ENCODE data around the gene ANKS3.

DNA sequence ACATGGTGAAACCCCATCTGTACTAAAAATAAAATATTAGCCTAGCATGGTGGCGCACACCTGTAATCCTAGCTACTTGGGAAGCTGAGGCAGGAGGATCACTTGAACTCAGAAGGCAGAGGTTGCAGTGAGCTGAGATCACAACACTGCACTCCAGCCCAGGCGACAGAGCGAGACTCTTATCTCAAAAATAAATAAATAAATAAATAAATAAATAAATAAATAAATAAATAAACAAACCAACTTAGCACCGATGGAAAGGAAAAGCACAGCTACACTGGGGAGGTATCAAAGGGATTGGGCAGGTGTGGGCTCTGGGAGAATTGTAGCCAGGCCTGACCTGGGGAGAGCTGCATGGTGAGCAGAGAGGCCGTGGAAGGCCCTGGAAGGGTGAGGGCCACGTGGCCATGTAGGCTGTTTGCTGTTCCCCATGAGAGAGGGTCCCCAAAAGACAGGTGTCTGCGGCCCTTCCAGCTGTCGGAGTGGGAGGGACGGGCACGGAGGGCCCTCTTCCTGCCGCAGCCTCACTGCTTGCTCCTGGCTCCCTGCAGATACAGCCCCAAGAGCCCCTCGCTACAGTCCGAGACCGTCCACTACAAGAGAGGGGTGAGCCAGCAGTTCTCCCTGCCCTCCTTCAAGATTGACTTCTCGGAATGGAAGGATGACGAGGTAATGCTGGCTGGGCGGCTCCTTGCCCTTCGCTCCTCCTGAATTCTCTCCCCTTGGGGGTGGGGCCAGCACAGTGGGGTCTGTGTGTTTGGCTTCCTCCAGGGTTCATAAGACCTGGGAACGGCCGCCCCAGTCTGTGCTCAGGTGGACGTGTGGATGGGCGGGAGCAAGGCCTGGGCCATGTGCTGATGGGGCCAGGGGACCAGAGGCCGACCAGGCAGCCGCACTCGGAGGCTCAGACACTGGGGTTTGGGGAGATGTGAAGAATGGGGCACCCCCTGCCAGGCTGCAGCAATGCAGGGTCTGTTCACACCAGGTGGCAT, 77.1 kb downstream of the ANKS3 start:
- TF ChIP-seq, protein P1, sequence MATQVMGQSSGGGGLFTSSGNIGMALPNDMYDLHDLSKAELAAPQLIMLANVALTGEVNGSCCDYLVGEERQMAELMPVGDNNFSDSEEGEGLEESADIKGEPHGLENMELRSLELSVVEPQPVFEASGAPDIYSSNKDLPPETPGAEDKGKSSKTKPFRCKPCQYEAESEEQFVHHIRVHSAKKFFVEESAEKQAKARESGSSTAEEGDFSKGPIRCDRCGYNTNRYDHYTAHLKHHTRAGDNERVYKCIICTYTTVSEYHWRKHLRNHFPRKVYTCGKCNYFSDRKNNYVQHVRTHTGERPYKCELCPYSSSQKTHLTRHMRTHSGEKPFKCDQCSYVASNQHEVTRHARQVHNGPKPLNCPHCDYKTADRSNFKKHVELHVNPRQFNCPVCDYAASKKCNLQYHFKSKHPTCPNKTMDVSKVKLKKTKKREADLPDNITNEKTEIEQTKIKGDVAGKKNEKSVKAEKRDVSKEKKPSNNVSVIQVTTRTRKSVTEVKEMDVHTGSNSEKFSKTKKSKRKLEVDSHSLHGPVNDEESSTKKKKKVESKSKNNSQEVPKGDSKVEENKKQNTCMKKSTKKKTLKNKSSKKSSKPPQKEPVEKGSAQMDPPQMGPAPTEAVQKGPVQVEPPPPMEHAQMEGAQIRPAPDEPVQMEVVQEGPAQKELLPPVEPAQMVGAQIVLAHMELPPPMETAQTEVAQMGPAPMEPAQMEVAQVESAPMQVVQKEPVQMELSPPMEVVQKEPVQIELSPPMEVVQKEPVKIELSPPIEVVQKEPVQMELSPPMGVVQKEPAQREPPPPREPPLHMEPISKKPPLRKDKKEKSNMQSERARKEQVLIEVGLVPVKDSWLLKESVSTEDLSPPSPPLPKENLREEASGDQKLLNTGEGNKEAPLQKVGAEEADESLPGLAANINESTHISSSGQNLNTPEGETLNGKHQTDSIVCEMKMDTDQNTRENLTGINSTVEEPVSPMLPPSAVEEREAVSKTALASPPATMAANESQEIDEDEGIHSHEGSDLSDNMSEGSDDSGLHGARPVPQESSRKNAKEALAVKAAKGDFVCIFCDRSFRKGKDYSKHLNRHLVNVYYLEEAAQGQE (IDR thresholded peaks at IDR 0.05; ENCODE audit: low read depth, low read length): no peak
- no peak for TF ChIP-seq HCFC1 (IDR thresholded peaks at IDR 0.05; ENCODE audit: low read length)
